Eye (tissue), 1 donor: ENCODE results near the gene FAT1.

Source experiments
- DNase-seq: peaks from one replicate; pipeline ENCODE4 v3.0.0-alpha.2; 2015

FAT1 gene

GRCh38 chr4:186724058-186724863 lies 605 bp upstream of the FAT1 start:
- DNase-seq = no peak

GRCh38 chr4:186722796-186723291 lies 812 bp downstream of the FAT1 start:
- DNase-seq = peak; percentile 79

GRCh38 chr4:186719925-186720694 lies 3.5 kb downstream of the FAT1 start:
- DNase-seq = peak; percentile 51

GRCh38 chr4:186717556-186717955 lies 6.1 kb downstream of the FAT1 start:
- no peak for DNase-seq

- no peak for DNase-seq
These were observed 8.6 kb downstream of the FAT1 start for GRCh38 chr4:186715077-186715476.

GRCh38 chr4:186714006-186714675 lies 9.5 kb downstream of the FAT1 start:
- DNase-seq = no peak

- DNase-seq = no peak
These were observed 11.0 kb downstream of the FAT1 start for GRCh38 chr4:186712690-186713089.

GRCh38 chr4:186710521-186711119 lies 13.0 kb downstream of the FAT1 start:
- no peak for DNase-seq

- DNase-seq = no peak
These were observed 14.1 kb downstream of the FAT1 start for GRCh38 chr4:186709517-186709916.

- DNase-seq = no peak
These were observed 15.1 kb downstream of the FAT1 start for GRCh38 chr4:186708554-186708953.

- no peak for DNase-seq
These were observed 15.7 kb downstream of the FAT1 start for GRCh38 chr4:186707996-186708395.

- no peak for DNase-seq
These were observed 16.1 kb downstream of the FAT1 start for GRCh38 chr4:186707574-186707973.

- DNase-seq = no peak
These were observed 19.6 kb downstream of the FAT1 start for GRCh38 chr4:186704057-186704456.

GRCh38 chr4:186703510-186703909 lies 20.1 kb downstream of the FAT1 start:
- no peak for DNase-seq

- DNase-seq = no peak
These were observed 20.7 kb downstream of the FAT1 start for GRCh38 chr4:186702940-186703339.

GRCh38 chr4:186702297-186702696 lies 21.4 kb downstream of the FAT1 start:
- no peak for DNase-seq

- no peak for DNase-seq
These were observed 21.9 kb downstream of the FAT1 start for GRCh38 chr4:186701788-186702187.

GRCh38 chr4:186701273-186701672 lies 22.4 kb downstream of the FAT1 start:
- peak; percentile 87 for DNase-seq

- no peak for DNase-seq
These were observed 22.9 kb downstream of the FAT1 start for GRCh38 chr4:186700746-186701145.

- DNase-seq = no peak
These were observed 23.7 kb downstream of the FAT1 start for GRCh38 chr4:186699881-186700397.

GRCh38 chr4:186699298-186699697 lies 24.4 kb downstream of the FAT1 start:
- DNase-seq = no peak

GRCh38 chr4:186698525-186698924 lies 25.1 kb downstream of the FAT1 start:
- no peak for DNase-seq

GRCh38 chr4:186698028-186698427 lies 25.6 kb downstream of the FAT1 start:
- no peak for DNase-seq
